ENCODE measurements around the gene ZNF280D.

Gene ZNF280D

GRCh38 chr15:56734013-56734635 is 815 bp upstream of the ZNF280D start:
- peaks cover 32% of the 10 kb centered on the region for H3K79me2 ChIP-seq (ENCODE audit: low read length)
- H4K20me1 ChIP-seq (ENCODE audit: insufficient read depth, low read length): no peaks in the 10 kb centered on the region
- H3K4me3 ChIP-seq (ENCODE audit: low read length): no peak overlapping the region
- peak overlapping the region; percentile 73; the same call in 1 of the 2 replicates for H3K4me2 ChIP-seq (ENCODE audit: low read length)
- H3K27me3 ChIP-seq (ENCODE audit: low read depth, low read length): no peaks in the 10 kb centered on the region; the same call in 1 of the 2 replicates
- peak overlapping the region; percentile 79 for H2AFZ ChIP-seq (ENCODE audit: low read depth, low read length)
- H3K9me3 ChIP-seq (ENCODE audit: insufficient read depth, low read length): no peaks in the 10 kb centered on the region
- no peak overlapping the region for H3K9ac ChIP-seq (ENCODE audit: low read length)
- H3K36me3 ChIP-seq (replicated peaks; ENCODE audit: low read depth, low read length): peaks cover 8% of the 10 kb centered on the region
- H3K4me1 ChIP-seq (ENCODE audit: low read length): peaks cover 13% of the 10 kb centered on the region
- H3K27ac ChIP-seq (ENCODE audit: low read length): no peak overlapping the region
- no peak for TF ChIP-seq EZH2phosphoT487 (IDR thresholded peaks at IDR 0.05; ENCODE audit: low read depth)
- TF ChIP-seq, protein P1, sequence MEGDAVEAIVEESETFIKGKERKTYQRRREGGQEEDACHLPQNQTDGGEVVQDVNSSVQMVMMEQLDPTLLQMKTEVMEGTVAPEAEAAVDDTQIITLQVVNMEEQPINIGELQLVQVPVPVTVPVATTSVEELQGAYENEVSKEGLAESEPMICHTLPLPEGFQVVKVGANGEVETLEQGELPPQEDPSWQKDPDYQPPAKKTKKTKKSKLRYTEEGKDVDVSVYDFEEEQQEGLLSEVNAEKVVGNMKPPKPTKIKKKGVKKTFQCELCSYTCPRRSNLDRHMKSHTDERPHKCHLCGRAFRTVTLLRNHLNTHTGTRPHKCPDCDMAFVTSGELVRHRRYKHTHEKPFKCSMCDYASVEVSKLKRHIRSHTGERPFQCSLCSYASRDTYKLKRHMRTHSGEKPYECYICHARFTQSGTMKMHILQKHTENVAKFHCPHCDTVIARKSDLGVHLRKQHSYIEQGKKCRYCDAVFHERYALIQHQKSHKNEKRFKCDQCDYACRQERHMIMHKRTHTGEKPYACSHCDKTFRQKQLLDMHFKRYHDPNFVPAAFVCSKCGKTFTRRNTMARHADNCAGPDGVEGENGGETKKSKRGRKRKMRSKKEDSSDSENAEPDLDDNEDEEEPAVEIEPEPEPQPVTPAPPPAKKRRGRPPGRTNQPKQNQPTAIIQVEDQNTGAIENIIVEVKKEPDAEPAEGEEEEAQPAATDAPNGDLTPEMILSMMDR (IDR thresholded peaks at IDR 0.05; ENCODE audit: low read depth, low read length): no peak

DNA sequence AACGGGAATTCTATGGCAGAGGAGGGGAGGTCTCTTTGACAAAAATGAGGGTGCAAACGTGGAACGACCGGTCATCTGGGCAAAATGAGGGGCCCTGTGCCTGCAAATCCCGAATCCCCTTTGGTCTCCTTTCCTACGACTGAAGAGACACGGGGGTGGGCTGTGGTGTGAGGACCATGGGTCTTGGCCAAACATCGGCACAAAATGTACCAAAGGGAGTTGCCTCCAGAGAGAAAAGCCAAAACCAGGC is 498 bp downstream of the ZNF280D start:
- peak overlapping the region; percentile 79 for H2AFZ ChIP-seq (ENCODE audit: low read depth, low read length)
- H3K27ac ChIP-seq (ENCODE audit: low read length): peak overlapping the region; percentile 45
- no peaks in the 10 kb centered on the region for H4K20me1 ChIP-seq (ENCODE audit: insufficient read depth, low read length)
- H3K9me3 ChIP-seq (ENCODE audit: insufficient read depth, low read length): no peaks in the 10 kb centered on the region
- H3K4me1 ChIP-seq (ENCODE audit: low read length): peaks cover 13% of the 10 kb centered on the region
- H3K4me3 ChIP-seq (ENCODE audit: low read length): peak overlapping the region; percentile 78
- H3K36me3 ChIP-seq (replicated peaks; ENCODE audit: low read depth, low read length): peaks cover 8% of the 10 kb centered on the region
- TF ChIP-seq, protein P1 (IDR thresholded peaks at IDR 0.05; ENCODE audit: low read depth, low read length): no peak
- no peak for TF ChIP-seq EZH2phosphoT487 (IDR thresholded peaks at IDR 0.05; ENCODE audit: low read depth)
- peak overlapping the region; percentile 73 for H3K4me2 ChIP-seq (ENCODE audit: low read length)
- no peaks in the 10 kb centered on the region for H3K27me3 ChIP-seq (ENCODE audit: low read depth, low read length)
- H3K79me2 ChIP-seq (ENCODE audit: low read length): peaks cover 32% of the 10 kb centered on the region
- H3K9ac ChIP-seq (ENCODE audit: low read length): peak overlapping the region; percentile 88

GRCh38 chr15:56732135-56732885 is 999 bp downstream of the ZNF280D start:
- Histone ChIP-seq H3K9ac (ENCODE audit: low read length) (peak overlapping the region; percentile 88), H3K4me2 (ENCODE audit: low read length) (peak overlapping the region; percentile 73), H3K4me3 (ENCODE audit: low read length) (peak overlapping the region; percentile 78), H3K36me3 (replicated peaks; ENCODE audit: low read depth, low read length) (peaks cover 10% of the 10 kb centered on the region), H4K20me1 (ENCODE audit: insufficient read depth, low read length) (no peaks in the 10 kb centered on the region), H3K9me3 (ENCODE audit: insufficient read depth, low read length) (no peaks in the 10 kb centered on the region), H3K27ac (ENCODE audit: low read length) (peak overlapping the region; percentile 45), H3K27me3 (ENCODE audit: low read depth, low read length) (no peaks in the 10 kb centered on the region), H3K4me1 (ENCODE audit: low read length) (peaks cover 13% of the 10 kb centered on the region), H3K79me2 (ENCODE audit: low read length) (peaks cover 36% of the 10 kb centered on the region), H2AFZ (ENCODE audit: low read depth, low read length) (peak overlapping the region; percentile 79)
- TF ChIP-seq EZH2phosphoT487 (IDR thresholded peaks at IDR 0.05; ENCODE audit: low read depth): no peak
- TF ChIP-seq, protein P1 (IDR thresholded peaks at IDR 0.05; ENCODE audit: low read depth, low read length): no peak

DNA sequence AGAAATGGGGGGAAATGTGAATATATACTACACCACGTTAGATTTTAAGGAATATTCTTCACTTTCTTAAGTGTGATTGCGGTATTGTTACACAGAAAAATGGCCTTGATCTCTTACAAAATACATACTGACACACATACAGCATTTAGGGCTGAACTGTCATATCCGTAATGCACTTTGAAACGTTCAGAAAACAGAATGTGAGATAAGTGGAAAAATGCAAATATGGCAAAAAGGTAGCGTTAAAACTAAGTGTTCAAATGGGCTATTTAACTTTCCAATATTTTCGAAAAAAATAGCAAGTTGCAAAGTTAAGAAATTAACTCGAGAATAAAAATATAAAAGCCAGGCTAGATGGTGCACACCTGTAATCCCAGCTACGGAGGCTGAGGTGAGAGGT is 1.8 kb downstream of the ZNF280D start:
- no peaks in the 10 kb centered on the region for H3K9me3 ChIP-seq (ENCODE audit: insufficient read depth, low read length)
- H3K4me3 ChIP-seq (ENCODE audit: low read length): peak overlapping the region; percentile 78
- peaks cover 36% of the 10 kb centered on the region for H3K79me2 ChIP-seq (ENCODE audit: low read length)
- H3K4me2 ChIP-seq (ENCODE audit: low read length): peak overlapping the region; percentile 73
- no peaks in the 10 kb centered on the region for H3K27me3 ChIP-seq (ENCODE audit: low read depth, low read length)
- H3K9ac ChIP-seq (ENCODE audit: low read length): peak overlapping the region; percentile 88; the same call in 1 of the 2 replicates
- H4K20me1 ChIP-seq (ENCODE audit: insufficient read depth, low read length): no peaks in the 10 kb centered on the region
- H3K27ac ChIP-seq (ENCODE audit: low read length): no peak overlapping the region
- no peak overlapping the region for H2AFZ ChIP-seq (ENCODE audit: low read depth, low read length)
- TF ChIP-seq, protein P1 (IDR thresholded peaks at IDR 0.05; ENCODE audit: low read depth, low read length): no peak
- TF ChIP-seq EZH2phosphoT487 (IDR thresholded peaks at IDR 0.05; ENCODE audit: low read depth): no peak
- H3K4me1 ChIP-seq (ENCODE audit: low read length): peaks cover 18% of the 10 kb centered on the region
- peaks cover 10% of the 10 kb centered on the region for H3K36me3 ChIP-seq (replicated peaks; ENCODE audit: low read depth, low read length)

All from OCI-LY3 (cell line).